Skin of body (tissue), 2 donors: Measurements from ENCODE around the gene PITPNM3. TPM values are rescaled to one million over a fixed set of nuclear protein-coding genes. Genes with fewer than 3 reads are reported as not detected.

Experiments used
- DNase-seq: peaks from one replicate; lab custom pipeline; 2025; lab: John Stamatoyannopoulos, UW
- total RNA-seq: library from RNA; depleted of rRNA; stranded (reverse); fragments of >200 nt; gene quantifications from one replicate; pipeline ENCODE4 v1.2.3, GENCODE V29; 2014

PITPNM3 gene
- total RNA-seq, 1 donor from 2014 or later, result 6.0 TPM

DNA sequence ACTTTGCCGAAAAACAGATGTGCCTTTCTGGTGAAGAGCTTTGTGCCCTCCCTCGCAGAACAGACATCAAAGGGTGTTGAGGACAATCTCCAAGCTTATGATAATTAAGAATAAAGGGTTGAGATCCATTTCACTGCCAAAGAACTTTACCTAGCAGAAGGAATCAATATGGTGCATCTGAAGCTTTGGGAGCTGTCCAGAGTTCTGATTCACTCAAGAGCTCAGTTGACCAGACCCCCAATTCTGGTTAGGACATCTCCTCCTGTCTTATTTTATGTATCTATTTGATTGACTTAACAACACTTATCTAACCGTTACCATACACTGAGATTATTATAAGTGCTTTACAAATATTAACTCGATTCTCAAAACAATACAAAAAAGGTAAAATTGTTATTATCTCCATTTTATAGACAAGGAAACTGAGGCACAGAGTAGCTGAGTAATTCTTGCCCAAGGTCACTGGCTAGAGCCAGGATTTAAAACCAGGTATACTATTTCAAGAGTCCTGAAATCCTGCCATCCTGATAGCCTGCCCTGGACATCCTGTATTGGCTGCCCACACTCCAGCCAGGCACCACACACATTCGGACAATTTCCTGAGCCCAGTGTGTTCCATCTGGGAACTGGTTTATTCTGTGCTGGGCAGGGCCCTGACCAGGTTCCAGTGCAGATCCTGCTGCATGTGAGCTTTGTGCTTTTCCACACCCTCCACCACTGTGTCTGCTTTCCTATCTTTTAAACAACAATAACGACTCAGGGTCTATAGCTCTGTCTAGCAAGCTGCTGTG is 29.8 kb downstream of the PITPNM3 start:
- no peak for DNase-seq

DNA sequence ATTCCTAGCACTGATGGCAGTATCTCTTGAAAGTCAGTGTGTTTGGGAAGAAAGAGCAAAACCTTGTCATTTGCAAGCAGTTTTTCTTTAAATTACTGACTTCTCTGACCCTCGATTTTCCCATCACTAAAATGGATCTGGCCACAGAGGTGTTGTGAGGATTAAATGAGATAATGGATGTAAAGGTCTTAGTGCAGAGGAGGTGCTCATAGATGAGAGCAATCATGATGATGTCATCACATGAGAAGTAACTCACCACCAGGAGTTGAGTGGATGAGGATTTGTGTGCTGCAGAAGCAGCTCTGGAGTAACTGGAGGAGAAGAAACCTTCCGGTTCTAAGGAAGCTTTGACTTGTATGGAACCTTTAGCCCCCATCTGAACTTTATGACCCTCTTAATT is 30.6 kb downstream of the PITPNM3 start:
- DNase-seq, result no peak

- no peak for DNase-seq
Observed at GRCh38 chr17:6525141-6525540, 31.2 kb downstream of the PITPNM3 start.

DNA sequence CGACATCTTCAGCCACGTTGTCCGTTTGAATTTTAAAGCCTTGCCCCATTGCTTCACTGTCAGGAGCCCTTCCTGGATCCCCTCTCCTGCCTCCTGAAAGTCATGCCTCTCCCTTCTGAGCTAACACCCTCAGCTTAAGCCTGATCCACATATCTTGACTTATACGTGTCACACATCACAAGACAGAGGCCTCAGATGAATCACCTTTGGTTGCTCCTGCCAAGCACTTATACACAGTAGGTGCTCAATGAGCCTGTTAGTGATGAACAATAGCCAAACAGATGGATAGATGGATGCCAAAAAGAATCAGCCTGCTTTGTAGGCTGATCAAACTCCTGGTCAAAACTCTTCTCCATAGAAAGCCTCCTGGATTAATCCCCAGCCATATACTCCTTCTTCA is 31.8 kb downstream of the PITPNM3 start:
- DNase-seq, result no peak

- no peak for DNase-seq
Observed at GRCh38 chr17:6523809-6524355, 32.5 kb downstream of the PITPNM3 start.

DNA sequence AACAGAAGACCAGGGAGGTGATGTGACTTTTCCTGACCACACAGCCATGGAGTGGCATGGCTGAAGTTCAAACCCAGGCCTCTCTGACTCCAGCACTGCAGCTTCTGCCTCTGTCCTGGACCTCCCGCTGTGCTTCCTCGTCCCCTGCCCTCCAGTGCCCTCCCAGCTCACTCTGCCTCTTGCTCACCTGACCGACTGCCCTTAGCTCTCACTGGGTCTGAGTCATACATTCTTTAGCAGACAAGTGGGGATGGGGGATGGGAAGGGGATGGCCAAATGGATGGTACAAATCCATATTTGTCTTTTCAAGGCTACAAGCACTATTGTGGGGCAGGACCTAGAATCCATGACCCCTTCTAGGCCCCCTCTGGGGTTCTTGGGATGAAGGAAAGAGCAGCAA is 33.0 kb downstream of the PITPNM3 start:
- no peak for DNase-seq

- DNase-seq, result no peak
Observed at GRCh38 chr17:6521586-6521985, 34.8 kb downstream of the PITPNM3 start.

- no peak for DNase-seq
Observed at GRCh38 chr17:6517062-6517461, 39.3 kb downstream of the PITPNM3 start.

- DNase-seq, result no peak
Observed at GRCh38 chr17:6514371-6514770, 42.0 kb downstream of the PITPNM3 start.

DNA sequence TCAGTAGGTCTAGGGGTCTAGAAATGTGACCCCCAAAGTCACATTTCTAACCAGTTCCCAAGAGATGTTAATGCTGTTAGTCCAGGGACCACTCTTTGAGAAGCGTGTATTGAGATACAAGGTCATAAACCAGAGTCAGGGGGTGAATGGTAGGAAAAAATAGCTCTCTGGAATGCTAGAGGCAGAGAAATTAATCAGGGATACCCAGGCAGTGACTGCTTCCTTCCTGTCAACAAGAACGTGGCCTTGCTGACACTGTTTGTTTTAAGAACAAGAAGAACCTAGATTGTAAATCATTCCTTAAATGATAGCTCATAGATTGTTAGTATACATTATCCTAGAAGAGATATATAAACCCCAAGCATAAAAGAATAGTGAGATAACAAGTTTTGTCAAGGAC is 43.8 kb downstream of the PITPNM3 start:
- DNase-seq, result no peak

DNA sequence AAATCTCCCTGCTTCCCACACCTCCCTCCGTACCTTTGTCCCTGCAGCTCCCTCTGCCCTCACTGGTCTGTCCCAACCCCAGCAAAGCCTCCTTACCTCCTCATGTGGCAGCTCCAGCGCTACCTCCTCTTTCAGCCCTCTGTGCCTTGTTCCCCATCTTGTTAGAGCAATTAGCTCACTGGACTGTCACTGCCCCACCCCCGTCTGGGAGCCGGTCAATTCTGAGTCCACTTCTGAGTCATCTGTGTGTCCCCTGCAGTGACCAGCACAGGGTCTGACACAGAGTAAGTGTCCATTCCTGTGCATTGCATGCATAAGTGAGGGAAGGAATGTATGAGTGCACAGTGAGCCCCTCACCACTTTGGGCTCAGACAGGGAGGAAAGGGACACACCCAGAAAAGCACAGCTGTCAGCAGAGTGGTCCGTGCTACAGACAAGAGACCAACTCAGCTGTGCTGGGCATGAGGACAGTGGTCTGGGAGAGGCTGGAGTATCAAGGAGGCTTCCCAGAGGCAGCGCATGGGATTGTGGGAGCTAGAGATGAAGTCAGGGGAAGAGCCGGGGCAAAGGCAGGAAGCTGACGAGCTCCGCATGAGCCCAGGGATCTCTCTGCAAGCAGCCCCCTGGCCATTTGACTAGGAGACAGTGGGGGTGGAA is 45.9 kb downstream of the PITPNM3 start:
- DNase-seq, result no peak

DNA sequence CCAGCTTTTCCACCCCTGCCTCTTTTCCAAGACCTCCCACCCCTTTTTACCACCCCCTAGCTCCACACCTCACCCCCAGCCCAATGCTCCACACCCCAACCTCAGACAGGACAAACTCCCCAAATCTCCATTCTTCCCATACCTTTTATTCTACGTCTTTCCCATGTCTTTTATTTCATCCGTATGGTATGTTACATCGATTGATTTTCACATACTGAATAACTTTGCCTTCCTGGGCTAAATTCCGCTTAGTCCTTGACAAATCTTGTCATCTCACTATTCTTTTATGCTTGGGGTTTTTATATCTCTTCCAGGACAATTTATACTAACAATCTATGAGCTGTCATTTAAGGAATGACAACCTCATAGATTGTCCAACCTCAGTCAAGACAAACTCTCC is 46.4 kb downstream of the PITPNM3 start:
- no peak for DNase-seq

- DNase-seq, result no peak
Observed at GRCh38 chr17:6509031-6509771, 47.2 kb downstream of the PITPNM3 start.

- no peak for DNase-seq
Observed at GRCh38 chr17:6508519-6509030, 47.8 kb downstream of the PITPNM3 start.

GRCh38 chr17:6508016-6508415 is 48.3 kb downstream of the PITPNM3 start:
- no peak for DNase-seq

DNA sequence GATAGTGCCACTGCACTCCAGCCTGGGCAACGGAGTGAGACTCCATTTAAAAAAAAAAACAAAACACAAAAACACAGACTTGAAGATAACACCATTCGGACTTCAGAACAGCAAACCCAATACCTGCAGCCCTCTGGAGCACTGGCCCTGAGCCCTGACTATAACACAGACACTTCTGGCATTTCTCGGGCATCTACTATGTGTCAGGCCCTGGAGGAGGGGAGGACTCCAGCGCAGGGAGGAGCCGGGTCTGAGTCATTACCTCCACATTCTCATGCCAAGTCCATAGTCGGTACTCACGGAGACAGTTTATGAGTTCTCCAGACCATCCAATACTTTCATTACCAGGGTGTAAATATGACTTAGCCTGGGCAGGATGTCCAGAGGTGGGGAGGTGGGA is 48.8 kb downstream of the PITPNM3 start:
- DNase-seq, result no peak

DNA sequence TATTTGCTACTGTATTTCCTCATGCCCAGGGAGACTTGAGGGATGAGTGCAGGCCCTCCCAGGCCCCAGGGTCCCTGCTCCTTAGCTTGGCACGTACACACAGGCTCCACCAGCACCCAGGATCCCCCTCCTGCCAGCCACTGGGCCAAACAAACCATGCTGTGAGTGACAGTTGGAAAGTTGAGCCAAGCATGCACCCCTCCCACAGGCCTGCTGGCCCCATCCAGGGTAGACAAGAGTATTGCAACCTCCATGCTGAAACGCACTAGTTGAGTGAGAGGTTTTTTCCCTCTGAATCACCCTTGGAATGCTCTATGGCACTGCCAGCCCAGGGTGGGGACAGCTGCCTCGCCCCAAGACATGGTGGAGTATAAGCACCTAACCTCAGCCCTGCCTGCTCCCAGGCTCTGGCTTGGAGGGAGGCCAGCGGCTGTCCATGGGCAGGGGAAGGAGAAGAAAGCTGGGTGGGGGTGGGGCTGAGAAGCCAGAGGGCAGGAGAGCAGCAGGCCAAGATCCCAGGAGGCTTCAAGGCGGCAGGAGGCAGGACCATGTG is 49.6 kb downstream of the PITPNM3 start:
- DNase-seq, result no peak

DNA sequence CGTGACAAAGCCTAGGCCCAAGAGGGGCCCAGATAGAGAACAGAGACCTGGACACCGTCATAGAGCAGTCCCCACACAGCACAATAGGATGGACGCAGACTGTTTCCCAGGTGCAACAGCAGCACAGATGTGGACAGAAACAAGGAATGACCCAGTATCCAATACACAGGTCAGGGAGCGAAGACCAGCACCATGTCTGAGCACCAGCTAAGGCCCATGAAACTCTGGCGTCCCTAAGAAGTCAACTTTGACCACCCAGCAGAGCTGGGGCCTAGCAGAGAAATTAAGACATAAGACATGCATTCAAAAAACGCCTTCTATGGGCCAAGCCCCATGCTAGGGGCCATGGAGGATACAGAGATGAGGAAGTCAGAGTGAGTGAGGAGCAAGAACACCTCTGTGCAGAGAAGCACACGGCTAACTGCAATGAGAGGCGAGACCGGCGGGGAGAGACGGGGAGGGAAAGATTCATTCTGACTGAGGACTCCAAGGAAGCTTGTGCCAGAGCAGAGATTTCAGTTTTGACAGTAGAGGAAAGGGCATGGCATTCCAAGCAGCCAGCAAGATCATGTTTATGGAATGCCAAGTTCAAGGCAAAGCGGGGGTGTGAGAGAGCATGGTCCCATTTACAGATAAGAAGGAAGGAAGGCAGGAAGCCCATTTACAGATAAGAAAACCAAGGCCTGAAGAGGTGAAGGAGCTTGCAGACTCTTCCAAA is 50.8 kb downstream of the PITPNM3 start:
- DNase-seq, result no peak

DNA sequence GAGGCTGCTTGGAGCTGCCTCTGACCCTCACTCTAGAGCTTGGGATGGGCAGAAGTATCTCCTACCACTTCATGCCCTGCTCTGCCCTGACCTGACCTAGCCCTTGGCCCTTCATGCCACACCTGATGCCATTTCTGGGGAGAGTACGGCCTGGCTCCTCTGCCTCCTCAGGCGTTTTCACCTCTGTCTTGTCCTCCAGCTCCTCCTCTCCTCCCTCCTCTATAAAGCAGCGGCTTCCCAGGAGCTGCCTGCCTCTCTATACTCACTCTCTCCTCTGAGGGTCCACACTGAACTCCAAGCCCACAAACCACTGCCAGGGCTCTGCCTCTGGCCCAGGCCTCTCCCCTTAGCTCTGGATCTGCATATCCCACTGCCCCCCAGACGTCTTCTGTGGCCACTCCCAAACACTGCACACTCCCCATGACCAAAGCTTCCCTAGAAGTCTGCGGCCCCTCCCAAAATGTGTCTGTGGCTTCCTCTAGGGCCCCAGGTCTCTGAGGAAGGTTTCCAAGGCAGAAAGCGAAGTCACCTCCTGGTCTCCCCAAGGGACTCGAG is 52.6 kb downstream of the PITPNM3 start:
- DNase-seq, result no peak

- no peak for DNase-seq
Observed at GRCh38 chr17:6502871-6503509, 53.4 kb downstream of the PITPNM3 start.
